ENCODE results near the gene ZFYVE28.

ZFYVE28 gene

DNA sequence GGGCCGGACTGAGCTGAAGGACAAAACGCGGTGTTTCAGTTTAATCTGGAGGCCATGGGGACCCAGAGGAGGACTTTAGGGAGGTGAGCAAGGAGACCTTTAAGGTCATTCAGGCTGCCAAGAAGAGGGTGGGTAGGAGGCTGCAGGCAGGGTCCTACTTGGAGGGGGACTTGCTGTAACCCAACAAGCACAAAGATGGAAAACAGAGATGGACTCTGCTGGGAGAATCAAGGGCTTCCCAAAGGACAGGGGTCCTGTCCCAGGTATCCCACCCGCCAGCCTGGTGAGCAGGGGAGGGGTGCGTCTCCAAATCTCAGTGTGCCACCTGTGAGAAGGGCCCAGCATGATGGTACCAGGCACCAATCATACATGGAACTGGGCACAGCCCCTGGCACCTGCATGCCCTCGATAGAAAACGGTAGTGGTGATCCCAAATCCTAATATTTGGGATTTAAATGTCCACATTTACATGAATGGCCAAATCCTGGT is 172.6 kb downstream of the ZFYVE28 start:
- Histone ChIP-seq H3K79me2 (peaks cover 2% of the 10 kb centered on the region), H3K4me3 (ENCODE audit: low read depth, low read length) (no peak overlapping the region), H3K36me3 (ENCODE audit: control insufficient read depth, insufficient read depth, low read length) (no peaks in the 10 kb centered on the region), H3K4me1 (peaks cover 4% of the 10 kb centered on the region), H3K9ac (no peak overlapping the region), H3K27ac (peak overlapping the region; percentile 24), H3K9me3 (ENCODE audit: control insufficient read depth, low read length) (no peaks in the 10 kb centered on the region), H3K4me2 (ENCODE audit: low read length) (no peak overlapping the region), H2AFZ (no peak overlapping the region), H3K27me3 (ENCODE audit: control insufficient read depth, insufficient read depth, low read length) (no peaks in the 10 kb centered on the region)
- TF ChIP-seq CTCF (IDR thresholded peaks at IDR 0.05) = no peak

DNA sequence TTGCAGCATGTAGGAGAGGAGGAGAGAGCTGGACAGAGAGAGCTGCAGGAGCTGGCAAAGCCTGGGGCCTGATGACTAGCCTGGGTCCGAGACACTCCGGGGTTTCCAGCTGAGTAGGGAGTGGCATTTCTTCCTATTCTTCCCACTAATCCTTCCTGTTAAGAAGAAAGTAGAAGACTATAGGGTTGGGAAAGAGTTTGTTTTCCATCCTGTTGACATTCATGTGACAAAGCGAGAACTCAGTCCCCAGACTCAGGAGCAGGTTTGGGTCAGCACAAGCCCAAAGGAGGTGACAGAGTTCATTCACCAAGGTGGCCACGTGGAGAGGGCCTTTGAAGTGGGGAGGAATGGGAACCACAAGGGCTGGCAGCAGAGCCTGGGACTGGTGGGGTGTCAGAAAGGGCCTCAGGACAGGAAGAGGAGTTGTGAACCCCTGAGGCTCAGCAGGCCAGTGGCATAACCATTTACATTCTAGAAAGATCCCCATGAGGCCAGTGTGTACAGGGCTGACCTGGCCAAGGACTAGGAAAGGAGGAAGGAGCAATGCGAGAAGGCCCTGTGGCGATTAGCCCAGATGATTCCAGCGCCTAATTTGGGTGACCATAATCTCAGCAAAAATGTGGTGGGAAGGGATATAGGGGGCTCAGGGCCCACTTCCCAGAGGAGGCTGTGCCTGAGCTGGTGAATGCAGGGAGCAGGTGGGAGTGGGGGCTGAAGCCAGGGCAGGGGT is 173.2 kb downstream of the ZFYVE28 start:
- Histone ChIP-seq H3K4me1 (peaks cover 5% of the 10 kb centered on the region), H3K4me3 (ENCODE audit: low read depth, low read length) (no peak overlapping the region), H3K79me2 (peaks cover 5% of the 10 kb centered on the region), H3K9me3 (ENCODE audit: control insufficient read depth, low read length) (no peaks in the 10 kb centered on the region), H3K27ac (peak overlapping the region; percentile 24), H3K36me3 (ENCODE audit: control insufficient read depth, insufficient read depth, low read length) (no peaks in the 10 kb centered on the region), H3K4me2 (ENCODE audit: low read length) (no peak overlapping the region), H3K9ac (no peak overlapping the region), H2AFZ (no peak overlapping the region), H3K27me3 (ENCODE audit: control insufficient read depth, insufficient read depth, low read length) (no peaks in the 10 kb centered on the region)
- TF ChIP-seq CTCF (IDR thresholded peaks at IDR 0.05) = no peak

GRCh38 chr4:2243681-2244380 is 174.6 kb downstream of the ZFYVE28 start:
- H3K36me3 ChIP-seq (ENCODE audit: control insufficient read depth, insufficient read depth, low read length) = no peaks in the 10 kb centered on the region
- peak overlapping the region; percentile 41 for H3K4me2 ChIP-seq (ENCODE audit: low read length)
- H3K27me3 ChIP-seq (ENCODE audit: control insufficient read depth, insufficient read depth, low read length) = no peaks in the 10 kb centered on the region
- H2AFZ ChIP-seq = no peak overlapping the region
- H3K4me3 ChIP-seq (ENCODE audit: low read depth, low read length) = no peak overlapping the region
- no peak overlapping the region for H3K27ac ChIP-seq
- H3K9ac ChIP-seq = no peak overlapping the region
- H3K9me3 ChIP-seq (ENCODE audit: control insufficient read depth, low read length) = no peaks in the 10 kb centered on the region
- H3K79me2 ChIP-seq = peaks cover 5% of the 10 kb centered on the region
- peaks cover 5% of the 10 kb centered on the region for H3K4me1 ChIP-seq
- TF ChIP-seq CTCF (IDR thresholded peaks at IDR 0.05) = peak; percentile 24

DNA sequence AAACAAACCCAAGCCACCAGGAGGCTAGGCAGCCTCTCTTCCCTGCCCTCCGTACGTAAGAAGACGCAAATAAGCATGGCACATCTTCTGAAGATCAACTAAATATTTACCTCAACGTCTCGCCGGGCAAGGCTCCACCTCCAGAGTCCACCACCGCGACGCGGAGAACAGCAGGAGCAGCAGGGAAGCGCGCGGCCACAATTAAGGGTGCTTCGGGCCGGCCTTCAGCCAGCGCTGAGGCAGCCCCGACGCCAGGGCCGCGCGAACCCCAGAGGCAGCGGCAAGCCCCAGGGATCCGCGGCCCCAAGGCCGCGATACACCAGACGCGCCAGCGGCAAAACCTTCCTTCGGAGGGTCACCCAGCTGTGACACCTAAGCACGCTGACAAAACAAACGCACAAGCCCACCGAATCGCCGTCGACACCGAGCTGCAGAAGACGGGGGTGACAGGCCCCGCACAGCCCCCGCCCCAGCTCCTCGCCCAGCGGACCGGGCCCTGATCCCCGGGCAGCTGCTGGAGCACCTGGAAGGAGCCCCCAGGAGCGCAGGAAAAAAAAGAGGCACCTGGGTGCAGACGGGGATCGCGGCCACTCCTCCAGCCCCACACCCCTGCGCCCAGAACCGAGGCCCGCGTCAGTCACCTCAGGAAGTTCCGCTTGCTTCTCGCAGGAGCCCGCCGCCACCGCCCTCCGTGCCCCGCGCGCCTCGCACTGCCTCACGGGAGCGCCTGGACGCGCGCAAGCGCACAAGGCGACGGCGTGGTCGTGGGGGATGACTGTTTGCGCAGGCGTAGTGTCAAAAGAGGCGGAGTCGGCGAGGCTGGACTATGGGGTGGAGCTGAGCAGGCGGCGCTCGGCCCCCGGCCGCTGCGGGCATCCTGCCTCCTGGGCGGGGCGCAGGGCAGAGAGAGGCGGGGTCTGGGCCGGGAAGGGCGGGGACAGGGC is 176.8 kb downstream of the ZFYVE28 start, which contains the start of the genes HAUS3 and POLN:
Gene HAUS3, minus strand, starts transcription at position 712 of the 944 bp plus-strand sequence. CDS start 1,175 bp downstream, outside the sequence.
Gene POLN, minus strand, starts transcription at position 712 of the 944 bp plus-strand sequence. CDS start 12,890 bp downstream, outside the sequence.
- Histone ChIP-seq H3K4me1 (peaks cover 5% of the 10 kb centered on the region), H3K79me2 (peaks cover 7% of the 10 kb centered on the region)

More for the DNA sequence above, 176.8 kb downstream of the ZFYVE28 start, which contains the start of the genes HAUS3 and POLN:
- no peaks in the 10 kb centered on the region for H3K36me3 ChIP-seq (ENCODE audit: control insufficient read depth, insufficient read depth, low read length)
- H3K27me3 ChIP-seq (ENCODE audit: control insufficient read depth, insufficient read depth, low read length) = no peaks in the 10 kb centered on the region
- H3K4me3 ChIP-seq (ENCODE audit: low read depth, low read length) = peak within 1 kb of the TSS; percentile 79
- no peak for TF ChIP-seq CTCF (IDR thresholded peaks at IDR 0.05)
- H3K27ac ChIP-seq = no peak within 1 kb of the TSS
- peak within 1 kb of the TSS; percentile 68 for H3K4me2 ChIP-seq (ENCODE audit: low read length)
- no peak within 1 kb of the TSS for H3K9ac ChIP-seq
- H3K9me3 ChIP-seq (ENCODE audit: control insufficient read depth, low read length) = no peaks in the 10 kb centered on the region
- H2AFZ ChIP-seq = peak within 1 kb of the TSS; percentile 77
